ENCODE results near the gene GMNC.

The GMNC gene

GRCh38 chr3:190903156-190903555 is 40.7 kb upstream of the GMNC start:
- TF ChIP-seq CTCF (IDR thresholded peaks at IDR 0.05; ENCODE audit: low read depth, low read length, poor library complexity, severe bottlenecking) (no peak), EZH2phosphoT487 (IDR thresholded peaks at IDR 0.05; ENCODE audit: borderline replicate concordance, low read length) (no peak)
- H3K9me2 ChIP-seq (replicated peaks; ENCODE audit: control insufficient read depth, low read length), result no peaks in the 10 kb centered on the region
- no peak overlapping the region for H3K27ac ChIP-seq (ENCODE audit: low read depth, low read length)
- no peak overlapping the region for H3K4me3 ChIP-seq (ENCODE audit: low read length)
- no peaks in the 10 kb centered on the region for H3K4me1 ChIP-seq (ENCODE audit: control insufficient read depth, low read length)
- no peaks in the 10 kb centered on the region for H3K27me3 ChIP-seq (ENCODE audit: control insufficient read depth, low read length)
- H3K36me3 ChIP-seq (ENCODE audit: control insufficient read depth, low read length), result no peaks in the 10 kb centered on the region
- H3K4me2 ChIP-seq (ENCODE audit: low read length), result no peak overlapping the region
- H3F3A ChIP-seq (ENCODE audit: control insufficient read depth, insufficient read depth), result no peaks in the 10 kb centered on the region
- H4K20me1 ChIP-seq (ENCODE audit: control insufficient read depth, insufficient read depth, low read depth, low read length), result no peaks in the 10 kb centered on the region
- H3K9me3 ChIP-seq (ENCODE audit: control insufficient read depth, insufficient read depth, low read length), result peaks cover 6% of the 10 kb centered on the region; the same call in 1 of the 2 replicates
- no peaks in the 10 kb centered on the region for H3K79me2 ChIP-seq (ENCODE audit: control insufficient read depth, low read length)

GRCh38 chr3:190902292-190902691 is 39.8 kb upstream of the GMNC start:
- H3K36me3 ChIP-seq (ENCODE audit: control insufficient read depth, low read length), result no peaks in the 10 kb centered on the region
- H3K9me2 ChIP-seq (replicated peaks; ENCODE audit: control insufficient read depth, low read length), result no peaks in the 10 kb centered on the region
- no peaks in the 10 kb centered on the region for H3F3A ChIP-seq (ENCODE audit: control insufficient read depth, insufficient read depth)
- H3K27me3 ChIP-seq (ENCODE audit: control insufficient read depth, low read length), result no peaks in the 10 kb centered on the region
- H3K9me3 ChIP-seq (ENCODE audit: control insufficient read depth, insufficient read depth, low read length), result peaks cover 6% of the 10 kb centered on the region; the same call in 1 of the 2 replicates
- no peaks in the 10 kb centered on the region for H4K20me1 ChIP-seq (ENCODE audit: control insufficient read depth, insufficient read depth, low read depth, low read length)
- H3K4me2 ChIP-seq (ENCODE audit: low read length), result no peak overlapping the region
- no peaks in the 10 kb centered on the region for H3K79me2 ChIP-seq (ENCODE audit: control insufficient read depth, low read length)
- H3K27ac ChIP-seq (ENCODE audit: low read depth, low read length), result no peak overlapping the region
- H3K4me3 ChIP-seq (ENCODE audit: low read length), result no peak overlapping the region
- no peak for TF ChIP-seq EZH2phosphoT487 (IDR thresholded peaks at IDR 0.05; ENCODE audit: borderline replicate concordance, low read length)
- no peaks in the 10 kb centered on the region for H3K4me1 ChIP-seq (ENCODE audit: control insufficient read depth, low read length)

GRCh38 chr3:190892395-190892902 is 30.0 kb upstream of the GMNC start:
- H3K4me1 ChIP-seq (ENCODE audit: control insufficient read depth, low read length), result no peaks in the 10 kb centered on the region
- H3K27ac ChIP-seq (ENCODE audit: low read depth, low read length), result no peak overlapping the region
- H3K27me3 ChIP-seq (ENCODE audit: control insufficient read depth, low read length), result no peaks in the 10 kb centered on the region
- H3K4me2 ChIP-seq (ENCODE audit: low read length), result no peak overlapping the region
- H3K36me3 ChIP-seq (ENCODE audit: control insufficient read depth, low read length), result no peaks in the 10 kb centered on the region
- H3K4me3 ChIP-seq (ENCODE audit: low read length), result no peak overlapping the region
- TF ChIP-seq EZH2phosphoT487 (IDR thresholded peaks at IDR 0.05; ENCODE audit: borderline replicate concordance, low read length), result no peak
- TF ChIP-seq CTCF (IDR thresholded peaks at IDR 0.05; ENCODE audit: low read depth, low read length, poor library complexity, severe bottlenecking), result no peak
- no peaks in the 10 kb centered on the region for H3K9me3 ChIP-seq (ENCODE audit: control insufficient read depth, insufficient read depth, low read length)
- no peaks in the 10 kb centered on the region for H3K79me2 ChIP-seq (ENCODE audit: control insufficient read depth, low read length)
- H3F3A ChIP-seq (ENCODE audit: control insufficient read depth, insufficient read depth), result no peaks in the 10 kb centered on the region
- H4K20me1 ChIP-seq (ENCODE audit: control insufficient read depth, insufficient read depth, low read depth, low read length), result no peaks in the 10 kb centered on the region
- no peaks in the 10 kb centered on the region for H3K9me2 ChIP-seq (replicated peaks; ENCODE audit: control insufficient read depth, low read length)

- Histone ChIP-seq H3K79me2 (ENCODE audit: control insufficient read depth, low read length) (no peaks in the 10 kb centered on the region), H3K27me3 (ENCODE audit: control insufficient read depth, low read length) (no peaks in the 10 kb centered on the region), H3K4me2 (ENCODE audit: low read length) (no peak overlapping the region), H3F3A (ENCODE audit: control insufficient read depth, insufficient read depth) (no peaks in the 10 kb centered on the region), H3K4me1 (ENCODE audit: control insufficient read depth, low read length) (no peaks in the 10 kb centered on the region), H3K9me2 (replicated peaks; ENCODE audit: control insufficient read depth, low read length) (no peaks in the 10 kb centered on the region), H4K20me1 (ENCODE audit: control insufficient read depth, insufficient read depth, low read depth, low read length) (no peaks in the 10 kb centered on the region), H3K27ac (ENCODE audit: low read depth, low read length) (no peak overlapping the region), H3K9me3 (ENCODE audit: control insufficient read depth, insufficient read depth, low read length) (no peaks in the 10 kb centered on the region), H3K36me3 (ENCODE audit: control insufficient read depth, low read length) (no peaks in the 10 kb centered on the region), H3K4me3 (ENCODE audit: low read length) (no peak overlapping the region)
- TF ChIP-seq CTCF (IDR thresholded peaks at IDR 0.05; ENCODE audit: low read depth, low read length, poor library complexity, severe bottlenecking) (no peak), EZH2phosphoT487 (IDR thresholded peaks at IDR 0.05; ENCODE audit: borderline replicate concordance, low read length) (no peak)
Measured at GRCh38 chr3:190886945-190887344, 24.5 kb upstream of the GMNC start.
